H7 (cell line): Measurements from ENCODE around the gene MRPL24. TPM values are rescaled to one million over a fixed set of nuclear protein-coding genes. Genes with fewer than 3 reads are reported as not detected.

ENCODE experiments used
- DNase-seq: peaks from one replicate; pipeline ENCODE4 v3.0.0; 2012
- H3K27me3 ChIP-seq: 2 replicates; pipeline ENCODE4 v1.6.0; 2011; ENCODE audit warnings: mild to moderate bottlenecking, low read length; ENCODE audit not compliant: control insufficient read depth, insufficient read depth
- H3K36me3 ChIP-seq: replicated peaks from 2 replicates; pipeline ENCODE4 v1.5.1; 2011; ENCODE audit warnings: low read length; ENCODE audit not compliant: control insufficient read depth, insufficient read depth
- H3K4me3 ChIP-seq: 2 replicates; pipeline ENCODE4 v1.5.1; 2011; ENCODE audit warnings: low read depth, mild to moderate bottlenecking, control low read depth, low read length, moderate library complexity; ENCODE audit not compliant: insufficient read depth
- total RNA-seq: library from RNA; depleted of rRNA; stranded (reverse); fragments of >200 nt; shearing (Covaris generic); gene quantifications from 2 replicates; pipeline ENCODE4 v1.2.3, GENCODE V29; 2014; rRNA removed

Gene MRPL24
- 92.1 and 105 TPM in 2 replicates for total RNA-seq

- Histone ChIP-seq H3K36me3 (peaks cover 18% of the 10 kb centered on the region), H3K27me3 (no peaks in the 10 kb centered on the region), H3K4me3 (peak within 1 kb of the TSS; percentile 91)
- peak; percentile 95 for DNase-seq
Observed at GRCh38 chr1:156740741-156741480, at the start of gene MRPL24. TSS of gene MRPL24 (minus strand) at chr1:156741088. CDS start at chr1:156738704, 2,384 bp downstream.

GRCh38 chr1:156789621-156790318, 48.9 kb upstream of the MRPL24 start:
- no peak for DNase-seq
- no peak overlapping the region for H3K4me3 ChIP-seq
- peaks cover 34% of the 10 kb centered on the region for H3K36me3 ChIP-seq
- H3K27me3 ChIP-seq = no peaks in the 10 kb centered on the region

DNA sequence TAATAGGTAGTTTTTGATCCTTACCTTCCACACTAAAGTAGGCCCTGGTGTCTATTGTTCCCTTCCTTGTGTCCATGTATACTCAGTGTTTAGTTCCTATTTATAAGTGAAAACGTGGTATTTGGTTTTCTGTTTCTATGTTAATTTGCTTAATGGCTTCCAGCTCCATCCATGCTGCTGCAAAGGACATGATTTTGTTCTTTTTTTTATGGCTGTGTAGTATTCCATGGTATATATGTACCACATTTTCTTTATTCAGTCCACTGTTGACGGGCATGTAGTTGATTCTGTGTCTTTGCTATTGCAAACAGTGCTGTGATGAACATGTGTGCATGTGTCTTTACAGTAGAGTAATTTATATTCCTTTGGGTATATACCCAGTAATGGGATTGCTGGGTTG, 47.2 kb upstream of the MRPL24 start:
- H3K36me3 ChIP-seq = peaks cover 28% of the 10 kb centered on the region
- H3K4me3 ChIP-seq = no peak overlapping the region
- H3K27me3 ChIP-seq = no peaks in the 10 kb centered on the region
- no peak for DNase-seq

GRCh38 chr1:156786640-156787039, 45.8 kb upstream of the MRPL24 start:
- DNase-seq = no peak
- H3K4me3 ChIP-seq = no peak overlapping the region
- peaks cover 29% of the 10 kb centered on the region for H3K36me3 ChIP-seq
- no peaks in the 10 kb centered on the region for H3K27me3 ChIP-seq

GRCh38 chr1:156785458-156785857, 44.6 kb upstream of the MRPL24 start:
- Histone ChIP-seq H3K4me3 (no peak overlapping the region), H3K36me3 (peaks cover 24% of the 10 kb centered on the region), H3K27me3 (no peaks in the 10 kb centered on the region)
- DNase-seq = no peak

- Histone ChIP-seq H3K36me3 (peaks cover 19% of the 10 kb centered on the region), H3K4me3 (no peak overlapping the region), H3K27me3 (no peaks in the 10 kb centered on the region)
- DNase-seq = no peak
Observed at GRCh38 chr1:156781585-156782186, 40.8 kb upstream of the MRPL24 start.

DNA sequence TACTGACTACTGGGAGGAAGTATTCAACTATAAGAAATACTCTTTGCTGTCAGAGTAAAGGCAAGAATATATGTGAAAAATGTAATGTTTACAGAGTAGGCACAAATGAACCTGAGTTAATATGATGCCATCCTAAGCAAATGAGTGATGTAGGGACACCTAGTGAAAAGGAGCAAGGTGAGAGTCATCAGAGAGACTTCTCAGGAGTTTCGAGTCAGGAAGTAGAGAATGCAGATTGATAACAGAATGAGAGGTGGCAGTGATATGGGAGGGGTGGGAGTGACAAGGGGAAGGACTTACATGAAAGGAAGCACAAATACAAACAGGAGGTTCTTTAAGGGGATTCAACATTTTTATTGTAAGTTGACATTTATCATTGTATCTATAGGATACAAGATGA, 36.7 kb upstream of the MRPL24 start:
- Histone ChIP-seq H3K4me3 (no peak overlapping the region), H3K36me3 (peaks cover 6% of the 10 kb centered on the region), H3K27me3 (no peaks in the 10 kb centered on the region)
- DNase-seq = no peak

- no peak for DNase-seq
- no peak overlapping the region for H3K4me3 ChIP-seq
- H3K36me3 ChIP-seq = peaks cover 2% of the 10 kb centered on the region
- no peaks in the 10 kb centered on the region for H3K27me3 ChIP-seq
Observed at GRCh38 chr1:156776942-156777341, 36.1 kb upstream of the MRPL24 start.

DNA sequence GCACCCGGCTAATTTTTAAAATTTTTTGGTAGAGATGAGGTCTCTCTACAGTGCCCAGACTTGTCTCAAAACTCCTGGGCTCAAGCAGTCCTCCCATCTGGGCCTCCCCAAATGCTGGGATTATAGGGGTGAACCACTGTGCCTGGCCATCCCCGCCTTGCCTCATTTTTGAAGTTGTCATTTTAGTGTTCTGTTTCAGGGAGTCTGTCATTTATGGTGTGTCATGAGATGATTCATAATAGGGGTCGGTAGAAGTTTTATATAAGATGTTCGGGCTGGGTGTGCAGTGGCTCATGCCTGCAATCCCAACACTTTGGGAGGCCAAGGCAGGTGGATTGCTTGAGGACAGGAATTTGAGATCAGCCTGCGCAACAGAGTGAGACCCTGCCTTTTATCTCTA, 34.9 kb upstream of the MRPL24 start:
- no peaks in the 10 kb centered on the region for H3K27me3 ChIP-seq

DNA sequence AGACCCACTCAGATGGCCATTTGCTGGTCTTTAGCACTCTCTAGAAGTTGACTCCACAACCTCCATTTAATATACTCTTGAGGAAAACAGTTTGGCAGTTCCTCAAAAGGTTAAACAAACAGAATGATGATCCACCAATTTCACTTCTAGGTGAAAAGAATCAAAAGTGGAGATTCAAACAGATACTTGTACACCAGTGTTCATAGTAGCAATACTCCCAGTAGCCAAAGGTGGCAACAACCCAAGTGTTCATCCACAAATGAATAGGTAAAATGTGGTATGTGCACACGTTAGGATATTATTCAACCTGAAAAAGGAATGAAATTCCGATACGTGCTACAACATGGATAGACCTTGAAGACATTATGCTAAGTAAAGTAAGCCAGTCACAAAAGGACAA, 32.7 kb upstream of the MRPL24 start:
- Histone ChIP-seq H3K4me3 (no peak overlapping the region), H3K27me3 (no peaks in the 10 kb centered on the region), H3K36me3 (peaks cover 9% of the 10 kb centered on the region)
- DNase-seq = no peak

More for the DNA sequence above, 34.9 kb upstream of the MRPL24 start:
- Histone ChIP-seq H3K36me3 (peaks cover 7% of the 10 kb centered on the region), H3K4me3 (no peak overlapping the region)
- DNase-seq = no peak

GRCh38 chr1:156772728-156773497, 32.0 kb upstream of the MRPL24 start:
- H3K27me3 ChIP-seq = no peaks in the 10 kb centered on the region
- H3K4me3 ChIP-seq = no peak overlapping the region
- peaks cover 9% of the 10 kb centered on the region for H3K36me3 ChIP-seq
- no peak for DNase-seq

GRCh38 chr1:156772222-156772621, 31.3 kb upstream of the MRPL24 start:
- peaks cover 9% of the 10 kb centered on the region for H3K36me3 ChIP-seq
- H3K4me3 ChIP-seq = no peak overlapping the region
- no peak for DNase-seq
- H3K27me3 ChIP-seq = no peaks in the 10 kb centered on the region

- H3K27me3 ChIP-seq = no peaks in the 10 kb centered on the region
- H3K4me3 ChIP-seq = peak overlapping the region; percentile 93
- H3K36me3 ChIP-seq = peaks cover 9% of the 10 kb centered on the region
- no peak for DNase-seq
Observed at GRCh38 chr1:156768610-156769295, 27.9 kb upstream of the MRPL24 start.
